Colonic mucosa (tissue), 4 donors: ENCODE data around the gene BYSL. TPM values are rescaled to one million over a fixed set of nuclear protein-coding genes. Genes with fewer than 3 reads are reported as not detected.

ENCODE experiments used
- DNase-seq: peaks from one replicate; pipeline ENCODE4 v3.0.0-alpha.2; 2020
- H3K27ac ChIP-seq: fragments of 200-600 bp; one replicate; pipeline ENCODE4 v1.8.0; 2021
- H3K27me3 ChIP-seq: fragments of 200-600 bp; one replicate; pipeline ENCODE4 v1.8.0; 2021
- H3K36me3 ChIP-seq: fragments of 200-600 bp; one replicate; pipeline ENCODE4 v1.8.0; 2021
- H3K4me1 ChIP-seq: fragments of 200-600 bp; one replicate; pipeline ENCODE4 v1.8.0; 2021; ENCODE audit warnings: mild to moderate bottlenecking
- H3K4me3 ChIP-seq: fragments of 200-600 bp; one replicate; pipeline ENCODE4 v1.8.0; 2021
- H3K9ac ChIP-seq, 2 donors: one replicate each; pipeline ENCODE4 v1.7.0; 2013; ENCODE audit warnings: control low read depth in 2 of 2, low read depth in 2 of 2, low read length in 2 of 2
- H3K9me3 ChIP-seq: fragments of 200-600 bp; one replicate; pipeline ENCODE4 v1.8.0; 2021
- CTCF ChIP-seq: fragments of 200-600 bp; IDR thresholded peaks from one replicate; pipeline ENCODE4 v1.8.0; 2022; ENCODE audit warnings: antibody characterized with exemption, mild to moderate bottlenecking
- intact Hi-C: fragments of 100-400 bp; cut with DNase I; formaldehyde crosslinking; loops from one replicate; pipeline ENCODE4 v1.14.1; 2022
- total RNA-seq, 2 donors: library from RNA; stranded (reverse); fragmentation: NEBNext Ultra II Directional in 1 of 2; extraction: Animal tissue kit (Norgen Biotek cat#: 25700) in 1 of 2; gene quantifications; one replicate each; pipeline ENCODE4 v1.2.1, GENCODE V29; 2021
- donor health status: healthy.
- donor health status: DM: no; HTN: no; CAD: no.
- donor health status: DM: no; HTN: no; CAD: no.

BYSL gene
- total RNA-seq, 2 donors from 2014 or later: 10.4 to 16.4 TPM

DNA sequence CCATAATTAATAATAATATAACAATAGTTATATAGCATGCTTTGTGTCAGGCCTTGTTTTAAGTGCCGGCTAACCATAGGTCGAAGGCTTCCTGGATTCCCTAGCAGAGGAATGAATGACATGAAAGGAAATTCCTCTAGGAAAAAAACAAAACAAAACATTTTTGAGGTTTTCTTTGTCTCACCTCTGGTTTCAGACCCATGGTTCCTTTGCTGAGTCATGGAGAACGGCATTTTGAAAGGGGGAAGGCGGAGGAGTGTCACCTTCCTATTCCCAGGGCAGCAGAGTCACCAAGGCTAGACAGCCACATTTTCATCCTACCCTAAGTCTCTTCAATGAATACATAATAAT is 45.6 kb downstream of the BYSL start:
- no peak for TF ChIP-seq CTCF
- H3K4me1 ChIP-seq: no peaks in the 10 kb centered on the region
- no peak overlapping the region for H3K27ac ChIP-seq
- H3K36me3 ChIP-seq: no peaks in the 10 kb centered on the region
- no peak for DNase-seq
- no peaks in the 10 kb centered on the region for H3K27me3 ChIP-seq
- no peak overlapping the region for H3K9ac ChIP-seq
- intact Hi-C loops: no loop called here
- no peaks in the 10 kb centered on the region for H3K9me3 ChIP-seq
- H3K4me3 ChIP-seq: no peak overlapping the region

GRCh38 chr6:41967312-41968287 is 46.3 kb downstream of the BYSL start:
- Histone ChIP-seq H3K36me3 (no peaks in the 10 kb centered on the region), H3K27me3 (no peaks in the 10 kb centered on the region), H3K27ac (no peak overlapping the region), H3K9me3 (no peaks in the 10 kb centered on the region), H3K4me3 (no peak overlapping the region), H3K4me1 (no peaks in the 10 kb centered on the region), H3K9ac (no peak overlapping the region)
- intact Hi-C loops: no loop called here
- no peak for DNase-seq
- TF ChIP-seq CTCF: no peak

GRCh38 chr6:41970436-41970846 is 49.1 kb downstream of the BYSL start:
- no peak for DNase-seq
- Histone ChIP-seq H3K9ac (no peak overlapping the region), H3K4me3 (no peak overlapping the region), H3K27ac (no peak overlapping the region), H3K36me3 (no peaks in the 10 kb centered on the region), H3K9me3 (no peaks in the 10 kb centered on the region), H3K27me3 (no peaks in the 10 kb centered on the region), H3K4me1 (no peaks in the 10 kb centered on the region)
- TF ChIP-seq CTCF: no peak
- intact Hi-C loops: no loop called here

DNA sequence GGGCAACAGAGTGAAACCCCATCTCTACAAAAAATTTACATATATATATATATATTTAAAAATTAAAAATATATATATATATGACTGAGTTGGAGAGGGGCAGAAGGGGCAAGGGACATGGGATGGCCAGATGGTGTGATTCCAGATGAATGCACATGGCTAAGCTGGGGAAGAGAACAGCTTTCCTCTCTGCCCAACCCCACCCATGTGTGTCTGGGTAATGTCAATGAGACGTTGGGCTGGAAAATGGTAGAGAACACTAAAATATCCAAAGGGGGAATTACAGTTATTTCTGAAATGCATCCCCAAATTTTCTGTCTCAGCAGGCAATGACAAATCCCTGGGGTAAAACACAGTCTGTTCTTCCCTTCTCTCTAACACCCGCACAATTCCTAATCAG is 51.5 kb downstream of the BYSL start:
- Histone ChIP-seq H3K4me3 (no peak overlapping the region), H3K36me3 (no peaks in the 10 kb centered on the region), H3K9me3 (no peaks in the 10 kb centered on the region), H3K4me1 (no peaks in the 10 kb centered on the region), H3K27me3 (no peaks in the 10 kb centered on the region), H3K9ac (no peak overlapping the region), H3K27ac (no peak overlapping the region)
- TF ChIP-seq CTCF: no peak
- intact Hi-C loops: no loop called here
- no peak for DNase-seq

DNA sequence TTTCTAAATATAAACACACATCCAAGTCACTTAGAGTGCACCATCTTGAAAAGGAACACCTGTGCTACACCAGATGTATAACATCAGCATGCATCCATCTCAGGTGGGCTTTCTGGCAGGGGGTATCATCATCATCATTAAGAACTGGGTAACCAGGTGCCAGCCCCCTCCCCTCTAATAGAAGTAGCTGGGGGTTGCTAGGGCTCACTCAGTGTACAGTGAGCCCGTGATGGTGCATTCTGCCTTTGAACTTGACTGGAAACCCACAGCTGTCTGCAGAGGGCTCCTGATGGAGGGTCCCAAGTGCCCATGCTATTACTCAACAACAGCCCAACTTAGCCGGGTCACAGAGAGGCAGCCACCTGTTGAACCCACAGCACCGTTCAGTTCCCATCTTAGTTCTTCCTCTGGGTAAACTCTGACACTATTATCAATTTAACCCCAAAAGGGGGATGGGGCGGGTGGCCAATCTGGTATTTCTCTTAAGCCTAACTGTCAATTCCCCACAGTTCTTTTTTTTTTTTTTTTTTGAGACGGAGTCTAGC is 53.1 kb downstream of the BYSL start:
- Histone ChIP-seq H3K4me1 (no peaks in the 10 kb centered on the region), H3K27ac (no peak overlapping the region), H3K9ac (no peak overlapping the region), H3K36me3 (no peaks in the 10 kb centered on the region), H3K9me3 (no peaks in the 10 kb centered on the region), H3K4me3 (no peak overlapping the region), H3K27me3 (no peaks in the 10 kb centered on the region)
- TF ChIP-seq CTCF: no peak
- intact Hi-C loops: no loop called here
- no peak for DNase-seq
